Keratinocyte (primary cell): ENCODE measurements around the gene CIT.

ENCODE experiments used
- CTCF ChIP-seq, 3 experiments: IDR thresholded peaks in 1 of 3; conservative IDR thresholded peaks in 1 of 3; optimal IDR thresholded peaks in 1 of 3; 2 replicates in 2 of 3; 3 replicates in 1 of 3; pipeline versions ENCODE3 to v1.5.1; 2011; ENCODE audit warnings: low read length in 3 of 3, mild to moderate bottlenecking in 3 of 3, moderate library complexity in 2 of 3, control low read depth in 1 of 3, inconsistent platforms in 1 of 3; ENCODE audit not compliant: insufficient read depth in 2 of 3; ENCODE audit errors: extremely low read depth in 1 of 3
- EZH2 ChIP-seq: IDR thresholded peaks from one replicate; pipeline ENCODE4 v1.6.1; 2012; ENCODE audit warnings: inconsistent platforms, mild to moderate bottlenecking, low read length, moderate library complexity

GRCh38 chr12:119744900-119745606, 132.1 kb downstream of the CIT start:
- TF ChIP-seq CTCF (optimal IDR thresholded peaks at IDR 0.05 in 1 of 3, IDR thresholded peaks at IDR 0.05 in 1 of 3, conservative IDR thresholded peaks at IDR 0.05 in 1 of 3; ENCODE audit: extremely low read depth in 1 of 3, insufficient read depth in 2 of 3, low read length in 3 of 3) (no peak), EZH2 (no peak)
